Activated naive CD8-positive, alpha-beta T cell treated with anti-CD3 and anti-CD28 coated beads, Interleukin-2, amount 50 U/mL, for 16 hours (primary cell): ENCODE measurements around the gene PER1.

Experiments
- DNase-seq: peaks from one replicate; pipeline ENCODE4 v3.0.0-alpha.2; 2020; ENCODE audit warnings: low read depth, low spot score

The PER1 gene

DNA sequence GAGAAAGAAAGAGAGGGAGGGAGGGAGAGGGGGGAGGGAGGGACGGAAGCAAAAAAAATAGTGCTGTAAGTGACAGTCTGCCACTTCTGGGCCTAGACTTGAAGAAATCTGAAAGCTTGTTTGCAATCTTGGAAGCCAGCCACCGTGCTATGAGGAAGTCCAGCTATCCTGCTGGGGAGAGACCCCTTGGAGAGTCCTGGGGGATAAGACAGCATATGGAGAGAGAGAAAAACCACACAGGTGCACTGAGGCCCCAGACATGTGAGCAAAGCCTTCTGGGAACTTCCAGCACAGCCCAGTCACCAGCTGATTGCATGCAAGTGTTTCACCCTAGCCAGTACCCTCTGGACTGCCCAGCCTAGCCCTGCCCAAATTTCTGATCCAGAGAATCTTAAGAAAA, 52.1 kb downstream of the PER1 start:
- no peak for DNase-seq

GRCh38 chr17:8096541-8096940, 55.7 kb downstream of the PER1 start:
- no peak for DNase-seq

- no peak for DNase-seq
These were observed 56.8 kb downstream of the PER1 start for GRCh38 chr17:8095361-8095760.

GRCh38 chr17:8091033-8091687, 61.0 kb downstream of the PER1 start:
- DNase-seq: no peak
